GM18873 (cell line): ENCODE measurements around the gene GTPBP10.

Source experiments
- ATAC-seq: cut with Tn5 transposase; IDR thresholded peaks from one replicate; pipeline ENCODE4 v1.9.1; 2021; ENCODE audit warnings: mild to moderate bottlenecking, moderate library complexity, moderate number of reproducible peaks; ENCODE audit not compliant: unreplicated experiment, low FRiP score

The GTPBP10 gene

GRCh38 chr7:90430614-90431460 lies 84.3 kb downstream of the GTPBP10 start:
- no peak for ATAC-seq

GRCh38 chr7:90432752-90433151 lies 86.2 kb downstream of the GTPBP10 start:
- no peak for ATAC-seq

GRCh38 chr7:90433221-90433620 lies 86.7 kb downstream of the GTPBP10 start:
- ATAC-seq = no peak
